ENCODE results near the gene FGF18. TPM values are rescaled to one million over a fixed set of nuclear protein-coding genes. Genes with fewer than 3 reads are reported as not detected.
A peak's percentile ranks its signal among the peaks of the same experiment; 100 is the strongest.
"Not testable (repeated sequence)": the region's sequence is repeated elsewhere in the genome, so short reads cannot be mapped to it uniquely, and the experiment has no call there.

Gene FGF18, protein sequence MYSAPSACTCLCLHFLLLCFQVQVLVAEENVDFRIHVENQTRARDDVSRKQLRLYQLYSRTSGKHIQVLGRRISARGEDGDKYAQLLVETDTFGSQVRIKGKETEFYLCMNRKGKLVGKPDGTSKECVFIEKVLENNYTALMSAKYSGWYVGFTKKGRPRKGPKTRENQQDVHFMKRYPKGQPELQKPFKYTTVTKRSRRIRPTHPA
- total RNA-seq (1 to 10 TPM in 2 of 7 donors, under 1 TPM in 4, not detected in 1; 0.32 to 7.9 (median 0.74) TPM), polyA plus RNA-seq (under 1 TPM; 0.27 to 0.33 TPM)
- long read RNA-seq, donor 1: 0 reads
- long read RNA-seq, donor 2, transcript FGF18-201 (5 exons, 1,986 nt): major isoform, 9 of 9 reads
- long read RNA-seq, donor 2, partial matches to known transcripts: 0 of 9 reads
- long read RNA-seq, donor 2, other reads (novel, unspliced or antisense): 0 of 9 reads
- long read RNA-seq, donor 3, partial matches to known transcripts: 0 of 3 reads
- long read RNA-seq, donor 3, other reads (novel, unspliced or antisense): 0 of 3 reads

DNA sequence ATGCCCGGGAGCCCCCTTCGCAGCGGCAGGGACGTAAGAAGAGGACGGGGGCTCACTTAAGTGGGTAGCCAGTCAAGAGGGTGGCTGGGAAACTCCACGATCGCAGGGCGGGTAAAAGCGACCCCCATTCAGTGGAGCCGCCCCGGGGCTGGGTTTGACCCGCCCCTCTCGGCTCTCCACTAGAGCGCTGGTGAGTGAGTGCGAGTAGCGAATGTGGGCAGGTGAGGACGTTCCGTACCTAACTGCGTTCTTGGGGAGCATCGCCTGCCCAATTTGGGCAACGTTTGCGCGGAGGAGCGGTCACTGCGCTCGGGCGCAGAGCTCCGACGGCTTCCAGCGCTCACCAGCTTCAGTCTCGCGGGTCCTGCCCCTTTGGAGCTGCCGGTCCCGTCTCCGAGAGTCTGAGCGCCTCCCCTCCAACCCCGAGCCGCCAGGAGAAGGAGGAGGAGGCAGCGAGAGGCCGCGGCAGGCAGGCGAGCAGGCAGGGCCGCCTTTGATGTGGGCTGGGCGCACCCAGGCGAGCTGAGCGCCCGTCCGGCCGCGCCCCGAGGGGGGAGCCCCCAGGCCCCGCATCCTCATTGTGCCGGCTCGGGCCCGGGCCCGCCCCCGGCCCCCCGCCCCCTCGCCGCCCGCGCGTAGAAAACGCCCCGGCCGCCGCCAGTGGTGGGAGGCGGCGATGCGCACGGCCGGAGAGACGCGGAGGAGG lies at the start of gene FGF18:
Gene FGF18 (plus strand): TSS at position 666 of the 706 bp plus-strand sequence. CDS start 553 bp downstream, outside the sequence.
- TF ChIP-seq, protein P1, sequence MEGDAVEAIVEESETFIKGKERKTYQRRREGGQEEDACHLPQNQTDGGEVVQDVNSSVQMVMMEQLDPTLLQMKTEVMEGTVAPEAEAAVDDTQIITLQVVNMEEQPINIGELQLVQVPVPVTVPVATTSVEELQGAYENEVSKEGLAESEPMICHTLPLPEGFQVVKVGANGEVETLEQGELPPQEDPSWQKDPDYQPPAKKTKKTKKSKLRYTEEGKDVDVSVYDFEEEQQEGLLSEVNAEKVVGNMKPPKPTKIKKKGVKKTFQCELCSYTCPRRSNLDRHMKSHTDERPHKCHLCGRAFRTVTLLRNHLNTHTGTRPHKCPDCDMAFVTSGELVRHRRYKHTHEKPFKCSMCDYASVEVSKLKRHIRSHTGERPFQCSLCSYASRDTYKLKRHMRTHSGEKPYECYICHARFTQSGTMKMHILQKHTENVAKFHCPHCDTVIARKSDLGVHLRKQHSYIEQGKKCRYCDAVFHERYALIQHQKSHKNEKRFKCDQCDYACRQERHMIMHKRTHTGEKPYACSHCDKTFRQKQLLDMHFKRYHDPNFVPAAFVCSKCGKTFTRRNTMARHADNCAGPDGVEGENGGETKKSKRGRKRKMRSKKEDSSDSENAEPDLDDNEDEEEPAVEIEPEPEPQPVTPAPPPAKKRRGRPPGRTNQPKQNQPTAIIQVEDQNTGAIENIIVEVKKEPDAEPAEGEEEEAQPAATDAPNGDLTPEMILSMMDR (IDR thresholded peaks at IDR 0.05): peak in 1 of 3 donors; percentile 9
- no peak for TF ChIP-seq POLR2A (IDR thresholded peaks at IDR 0.05)
- Histone ChIP-seq H3K9me3 (no peaks in the 10 kb centered on the region), H3K36me3 (no peaks in the 10 kb centered on the region), H3K27me3 (peaks cover 2% of the 10 kb centered on the region), H3K4me1 (ENCODE audit: insufficient read depth) (peaks cover 6% of the 10 kb centered on the region), H3K4me3 (peak within 1 kb of the TSS; percentile 25), H3K27ac (no peak within 1 kb of the TSS)
- 0 to 2% (median 1%) methylated on average over 18 to 74 of the region's 74 CpGs for WGBS, 3 donors
- intact Hi-C loops (cut with DNase I): loop anchor here in 2 of 4 donors (10.0 kb wide), 2 partner anchors 196 to 766 kb away; partner anchors contain the start of gene STK10 (in 1 of the 2)
- DNase-seq: peak in 4 of 5 donors; percentile 26 to 60 (median 42)

DNA sequence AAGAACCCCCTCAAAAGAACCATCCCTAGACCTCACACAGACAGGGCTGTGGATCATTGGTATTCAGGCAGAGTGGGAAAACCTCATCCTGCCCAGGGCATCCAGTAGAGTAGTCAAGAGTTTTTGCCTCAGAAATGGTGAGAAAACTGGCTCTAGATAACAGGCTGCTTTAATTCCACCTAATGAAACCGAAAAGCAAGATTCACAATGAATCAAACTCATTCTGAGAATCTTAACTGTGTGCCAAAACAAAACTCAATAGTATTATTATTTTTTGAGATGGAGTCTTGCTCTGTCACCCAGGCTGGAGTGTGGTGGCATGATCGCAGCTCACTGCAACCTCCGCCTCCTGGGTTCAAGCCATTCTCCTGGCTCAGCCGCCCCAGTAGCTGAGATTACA lies 49.5 kb upstream of the FGF18 start:
- Histone ChIP-seq H3K27ac (no peak overlapping the region), H3K4me1 (ENCODE audit: insufficient read depth) (no peaks in the 10 kb centered on the region), H3K36me3 (no peaks in the 10 kb centered on the region), H3K9me3 (no peaks in the 10 kb centered on the region), H3K27me3 (no peaks in the 10 kb centered on the region), H3K4me3 (no peak overlapping the region)
- DNase-seq: no peak
- intact Hi-C loops (cut with DNase I): no loop called here
- TF ChIP-seq, protein P1 (IDR thresholded peaks at IDR 0.05): no peak
- TF ChIP-seq EP300 (IDR thresholded peaks at IDR 0.05): no peak
- 91 to 94% (median 94%) methylated on average over 4 of the region's 4 CpGs for WGBS, 3 donors

DNA sequence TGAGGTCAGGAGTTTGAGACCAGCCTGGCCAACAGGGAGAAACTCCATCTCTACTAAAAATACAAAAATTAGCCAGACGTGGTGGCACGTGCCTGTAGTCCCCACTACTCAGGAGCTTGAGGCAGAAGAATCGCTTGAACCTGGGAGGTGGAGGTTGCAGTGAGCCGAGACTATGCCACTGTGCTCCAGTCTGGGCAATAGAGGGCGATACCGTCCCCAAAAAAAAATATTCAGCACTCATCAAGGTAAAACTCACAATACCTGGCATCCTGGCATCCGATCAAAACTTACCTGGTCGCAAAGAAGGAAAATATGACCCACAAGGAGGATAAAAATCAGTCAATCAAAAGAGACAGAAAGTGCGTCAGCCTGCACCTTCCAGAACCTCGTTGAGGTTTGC lies 48.6 kb upstream of the FGF18 start:
- H3K27ac ChIP-seq; H3K36me3 ChIP-seq; H3K4me1 ChIP-seq (ENCODE audit: insufficient read depth); intact Hi-C loops (cut with DNase I); H3K9me3 ChIP-seq; H3K27me3 ChIP-seq; H3K4me3 ChIP-seq; DNase-seq: not testable (repeated sequence)
- 42 to 47% (median 44%) methylated on average over 10 of the region's 10 CpGs for WGBS, 3 donors

DNA sequence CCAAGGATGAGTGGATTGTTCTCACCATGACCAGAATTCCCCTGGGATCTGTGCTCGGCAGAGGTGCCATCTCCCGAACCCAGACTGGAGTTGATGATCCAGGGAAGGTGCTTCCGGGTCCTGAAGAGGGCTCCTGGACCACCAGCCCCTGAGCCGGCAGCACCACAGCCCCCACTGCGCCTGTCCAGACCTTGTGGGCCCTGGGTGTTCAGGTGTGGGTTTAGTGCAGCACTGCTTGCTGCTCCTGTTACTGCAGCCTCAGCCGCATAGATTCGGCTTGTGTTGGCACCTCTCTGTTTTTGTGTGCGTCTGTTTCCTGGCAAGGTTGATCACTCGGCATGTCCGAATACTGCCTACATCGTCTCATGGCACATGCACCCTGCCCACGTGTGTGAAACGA lies 48.1 kb upstream of the FGF18 start:
- Histone ChIP-seq H3K4me1 (ENCODE audit: insufficient read depth) (no peaks in the 10 kb centered on the region), H3K27me3 (no peaks in the 10 kb centered on the region), H3K9me3 (no peaks in the 10 kb centered on the region), H3K27ac (no peak overlapping the region), H3K36me3 (no peaks in the 10 kb centered on the region), H3K4me3 (no peak overlapping the region)
- intact Hi-C loops (cut with DNase I): no loop called here
- WGBS, 3 donors: 78 to 84% (median 84%) methylated on average over 13 of the region's 13 CpGs
- DNase-seq: no peak
- TF ChIP-seq, protein P1 (IDR thresholded peaks at IDR 0.05): no peak
- TF ChIP-seq POLR2A (IDR thresholded peaks at IDR 0.05): no peak
- TF ChIP-seq EP300 (IDR thresholded peaks at IDR 0.05): no peak
